ENCODE data around the gene MYH6. TPM values are rescaled to one million over a fixed set of nuclear protein-coding genes. Genes with fewer than 3 reads are reported as not detected.

MYH6 gene
- total and polyA plus RNA-seq, 8 donors: 0.03 to 1.5 (median 0.05) TPM; not detected in 3

DNA sequence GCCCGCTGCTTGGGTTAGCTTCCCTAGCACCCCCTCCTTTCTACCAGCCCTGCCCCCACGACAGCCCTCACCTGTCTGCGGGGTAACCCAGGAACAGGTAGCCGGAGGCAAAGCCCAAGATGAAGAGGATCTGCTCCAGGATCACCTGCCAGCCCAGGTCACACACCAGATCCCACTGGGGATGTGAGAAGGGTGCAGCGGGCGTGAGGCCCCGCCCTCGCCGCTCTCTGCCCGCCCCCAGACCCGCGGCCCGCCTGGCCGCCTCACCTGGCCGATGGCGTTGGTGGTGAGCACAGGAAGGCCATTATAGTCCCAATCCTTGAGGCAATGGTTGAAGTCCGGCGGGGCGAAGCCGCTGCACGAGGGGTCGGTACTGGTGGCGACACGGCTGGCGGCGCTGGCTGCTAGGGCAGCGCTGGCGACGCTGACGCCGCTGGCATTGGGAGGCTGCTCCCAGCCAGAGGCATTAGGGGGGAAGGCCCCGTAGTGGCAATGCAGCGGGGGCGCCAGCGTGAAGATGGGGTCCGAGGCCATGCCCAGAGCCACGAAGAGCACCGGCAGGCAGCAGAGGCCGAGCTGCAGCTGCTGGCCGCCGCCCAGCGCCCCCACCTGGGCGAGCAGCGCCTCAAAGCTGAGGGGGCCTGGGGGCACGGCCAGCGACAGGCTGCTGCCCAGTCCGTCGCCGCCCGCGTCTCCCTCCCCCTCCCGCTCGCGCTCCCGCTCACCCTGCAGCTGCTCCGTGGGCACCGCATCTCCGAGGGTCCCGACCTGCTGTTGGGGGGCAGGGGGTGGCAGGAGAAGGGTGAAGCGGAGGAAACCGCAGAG is 56.2 kb downstream of the MYH6 start:
- TF ChIP-seq, protein P1, sequence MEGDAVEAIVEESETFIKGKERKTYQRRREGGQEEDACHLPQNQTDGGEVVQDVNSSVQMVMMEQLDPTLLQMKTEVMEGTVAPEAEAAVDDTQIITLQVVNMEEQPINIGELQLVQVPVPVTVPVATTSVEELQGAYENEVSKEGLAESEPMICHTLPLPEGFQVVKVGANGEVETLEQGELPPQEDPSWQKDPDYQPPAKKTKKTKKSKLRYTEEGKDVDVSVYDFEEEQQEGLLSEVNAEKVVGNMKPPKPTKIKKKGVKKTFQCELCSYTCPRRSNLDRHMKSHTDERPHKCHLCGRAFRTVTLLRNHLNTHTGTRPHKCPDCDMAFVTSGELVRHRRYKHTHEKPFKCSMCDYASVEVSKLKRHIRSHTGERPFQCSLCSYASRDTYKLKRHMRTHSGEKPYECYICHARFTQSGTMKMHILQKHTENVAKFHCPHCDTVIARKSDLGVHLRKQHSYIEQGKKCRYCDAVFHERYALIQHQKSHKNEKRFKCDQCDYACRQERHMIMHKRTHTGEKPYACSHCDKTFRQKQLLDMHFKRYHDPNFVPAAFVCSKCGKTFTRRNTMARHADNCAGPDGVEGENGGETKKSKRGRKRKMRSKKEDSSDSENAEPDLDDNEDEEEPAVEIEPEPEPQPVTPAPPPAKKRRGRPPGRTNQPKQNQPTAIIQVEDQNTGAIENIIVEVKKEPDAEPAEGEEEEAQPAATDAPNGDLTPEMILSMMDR (IDR thresholded peaks at IDR 0.05): no peak
- Histone ChIP-seq H3K27ac (no peak overlapping the region), H3K9me3 (no peaks in the 10 kb centered on the region), H3K4me3 (peak overlapping the region; percentile 46 to 75), H3K36me3 (no peaks in the 10 kb centered on the region), H3K4me1 (peaks cover 3 to 15% of the 10 kb centered on the region in 2 donors), H3K27me3 (peaks cover 0 to 47% of the 10 kb centered on the region in 2 donors)
- ATAC-seq (peak; percentile 55), DNase-seq (peak in 1 of 4 donors; percentile 16)
- intact Hi-C loops (cut with DNase I): no loop called here

GRCh38 chr14:23349156-23349845 is 58.8 kb downstream of the MYH6 start:
- peaks cover 0 to 39% of the 10 kb centered on the region in 2 donors for H3K27me3 ChIP-seq
- no peak overlapping the region for H3K27ac ChIP-seq
- intact Hi-C loops (cut with DNase I): loop anchor here in 1 of 2 donors (10.0 kb wide), 1 partner anchor 126 kb away; no protein-coding TSS in a partner anchor
- H3K4me3 ChIP-seq: no peak overlapping the region
- H3K36me3 ChIP-seq: no peaks in the 10 kb centered on the region
- H3K4me1 ChIP-seq: peaks cover 3 to 15% of the 10 kb centered on the region in 2 donors
- TF ChIP-seq, protein P1 (IDR thresholded peaks at IDR 0.05): no peak
- DNase-seq (no peak), ATAC-seq (no peak)
- no peaks in the 10 kb centered on the region for H3K9me3 ChIP-seq

- peaks cover 0 to 28% of the 10 kb centered on the region in 2 donors for H3K27me3 ChIP-seq
- intact Hi-C loops (cut with DNase I): loop anchor here in 1 of 2 donors (10.0 kb wide), 1 partner anchor 127 kb away; no protein-coding TSS in a partner anchor
- no peak overlapping the region for H3K27ac ChIP-seq
- DNase-seq (no peak), ATAC-seq (no peak)
- H3K36me3 ChIP-seq: no peaks in the 10 kb centered on the region
- TF ChIP-seq, protein P1 (IDR thresholded peaks at IDR 0.05): no peak
- no peak overlapping the region for H3K4me3 ChIP-seq
- peaks cover 3 to 15% of the 10 kb centered on the region in 2 donors for H3K4me1 ChIP-seq
- no peaks in the 10 kb centered on the region for H3K9me3 ChIP-seq
Measured at GRCh38 chr14:23348297-23348655, 59.8 kb downstream of the MYH6 start.

DNA sequence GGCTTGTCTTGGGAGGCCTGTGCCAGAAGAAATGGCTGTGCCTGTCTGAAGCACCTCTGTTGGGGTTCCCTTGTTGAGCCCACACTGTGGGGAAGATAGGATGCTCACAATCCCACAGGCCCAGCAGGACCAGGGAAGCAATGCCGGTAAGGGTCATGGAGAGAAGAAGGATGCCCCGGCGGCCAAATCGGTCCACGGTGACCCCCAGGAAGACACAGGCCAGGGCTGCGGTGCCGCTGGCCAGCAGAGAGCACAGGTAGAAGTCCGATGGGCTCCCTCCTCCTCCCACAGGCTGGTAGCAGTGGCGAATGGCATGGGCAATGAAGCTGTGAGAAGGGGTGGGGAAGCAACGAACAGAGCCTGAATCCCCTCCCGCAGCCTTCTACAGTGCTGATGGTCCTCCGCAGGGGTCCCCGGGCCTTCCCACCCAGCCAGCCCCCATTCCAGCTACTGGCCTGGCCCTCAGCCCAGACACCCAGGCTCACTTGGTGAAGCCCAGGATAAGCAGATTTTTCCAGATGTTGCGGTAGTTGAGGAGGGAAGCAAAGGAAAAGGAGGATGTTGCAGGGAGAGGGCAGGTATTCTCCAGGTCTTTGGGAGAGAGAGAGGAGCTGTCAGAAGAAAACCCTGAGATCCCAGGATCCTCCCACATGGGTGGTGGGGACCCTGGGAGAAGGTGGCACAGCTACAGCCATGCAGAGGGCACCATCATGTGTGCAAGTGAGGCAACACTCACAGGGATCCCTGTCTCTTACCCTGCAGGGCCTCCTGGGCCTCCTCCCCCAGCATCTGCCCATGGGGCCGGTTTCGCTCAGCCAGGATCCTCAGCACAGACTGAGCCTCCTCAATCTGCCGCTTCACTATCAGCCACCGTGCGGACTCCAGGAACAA is 60.4 kb downstream of the MYH6 start:
- DNase-seq (no peak), ATAC-seq (no peak)
- no peaks in the 10 kb centered on the region for H3K9me3 ChIP-seq
- intact Hi-C loops (cut with DNase I): loop anchor here in 1 of 2 donors (10.0 kb wide), 1 partner anchor 127 kb away; no protein-coding TSS in a partner anchor
- H3K4me3 ChIP-seq: no peak overlapping the region
- H3K27me3 ChIP-seq: peaks cover 0 to 22% of the 10 kb centered on the region in 2 donors
- TF ChIP-seq, protein P1 (IDR thresholded peaks at IDR 0.05): no peak
- H3K4me1 ChIP-seq: peaks cover 3 to 13% of the 10 kb centered on the region in 2 donors
- H3K27ac ChIP-seq: no peak overlapping the region
- H3K36me3 ChIP-seq: no peaks in the 10 kb centered on the region
